ENCODE data around the gene HMGXB3. TPM values are rescaled to one million over a fixed set of nuclear protein-coding genes. Genes with fewer than 3 reads are reported as not detected.

HMGXB3 gene
- total RNA-seq, 2 experiments from 2014 or later, result 35.1 to 44.0 TPM

DNA sequence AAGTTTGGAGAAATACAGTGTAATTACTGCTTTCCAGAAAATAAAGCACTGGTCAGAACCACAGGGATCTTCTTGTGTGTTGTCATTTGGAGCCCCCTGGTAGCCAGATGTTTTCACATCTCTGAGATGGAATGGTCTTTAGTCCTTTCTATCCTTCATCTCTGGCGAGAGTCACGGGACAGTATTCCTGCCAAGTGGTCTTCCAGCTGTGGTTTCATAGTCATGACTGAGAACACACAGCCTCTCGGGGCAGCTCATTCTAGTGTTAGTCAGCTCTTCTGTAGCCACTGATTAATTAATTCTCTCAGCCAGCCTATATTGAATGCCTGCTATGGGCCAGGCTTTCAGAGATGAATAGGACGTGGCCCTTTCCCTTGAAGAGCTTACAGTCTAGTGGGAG is 34.1 kb downstream of the HMGXB3 start:
- no peak for DNase-seq (ENCODE audit: low spot score)
- H3K27ac ChIP-seq (ENCODE audit: low read depth, low read length, poor library complexity, severe bottlenecking), result no peak overlapping the region
- H3K9me3 ChIP-seq (ENCODE audit: low read length), result no peaks in the 10 kb centered on the region
- H3K79me2 ChIP-seq (ENCODE audit: insufficient read depth, low read depth, low read length), result no peaks in the 10 kb centered on the region
- no peak overlapping the region for H2AFZ ChIP-seq (ENCODE audit: low read length)
- no peak for TF ChIP-seq EZH2phosphoT487 (IDR thresholded peaks at IDR 0.05; ENCODE audit: borderline replicate concordance, low read depth, low read length)
- TF ChIP-seq, protein P1, sequence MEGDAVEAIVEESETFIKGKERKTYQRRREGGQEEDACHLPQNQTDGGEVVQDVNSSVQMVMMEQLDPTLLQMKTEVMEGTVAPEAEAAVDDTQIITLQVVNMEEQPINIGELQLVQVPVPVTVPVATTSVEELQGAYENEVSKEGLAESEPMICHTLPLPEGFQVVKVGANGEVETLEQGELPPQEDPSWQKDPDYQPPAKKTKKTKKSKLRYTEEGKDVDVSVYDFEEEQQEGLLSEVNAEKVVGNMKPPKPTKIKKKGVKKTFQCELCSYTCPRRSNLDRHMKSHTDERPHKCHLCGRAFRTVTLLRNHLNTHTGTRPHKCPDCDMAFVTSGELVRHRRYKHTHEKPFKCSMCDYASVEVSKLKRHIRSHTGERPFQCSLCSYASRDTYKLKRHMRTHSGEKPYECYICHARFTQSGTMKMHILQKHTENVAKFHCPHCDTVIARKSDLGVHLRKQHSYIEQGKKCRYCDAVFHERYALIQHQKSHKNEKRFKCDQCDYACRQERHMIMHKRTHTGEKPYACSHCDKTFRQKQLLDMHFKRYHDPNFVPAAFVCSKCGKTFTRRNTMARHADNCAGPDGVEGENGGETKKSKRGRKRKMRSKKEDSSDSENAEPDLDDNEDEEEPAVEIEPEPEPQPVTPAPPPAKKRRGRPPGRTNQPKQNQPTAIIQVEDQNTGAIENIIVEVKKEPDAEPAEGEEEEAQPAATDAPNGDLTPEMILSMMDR (conservative IDR thresholded peaks at IDR 0.05; ENCODE audit: low read length), result no peak
- ChIA-PET CTCF (ENCODE audit: unreplicated experiment) (no interaction called here), POLR2A (interaction anchor here (0.6 to 2.9 kb wide), 6 partner anchors 11 to 30 kb away, joined by 3 to 6 read pairs (median 3); no protein-coding TSS in a partner anchor)
- BruUV-seq (replicated peaks), result no TSS peak
- H3K36me3 ChIP-seq (ENCODE audit: insufficient read depth, low read length), result peaks cover 97% of the 10 kb centered on the region
- 0 out of 2 replicates have a peak overlapping the region, but pooled peaks have one; percentile 8 for H3K4me2 ChIP-seq (ENCODE audit: low read length)
- no peaks in the 10 kb centered on the region; the same call in 1 of the 2 replicates for H4K20me1 ChIP-seq (ENCODE audit: insufficient read depth, low read length)
- peaks cover 18% of the 10 kb centered on the region for H3K4me1 ChIP-seq (ENCODE audit: insufficient read depth, low read length, poor library complexity, severe bottlenecking)
- H3K9me2 ChIP-seq (ENCODE audit: insufficient read depth, low read length), result no peaks in the 10 kb centered on the region
- H3K4me3 ChIP-seq (ENCODE audit: low read depth, low read length, poor library complexity, severe bottlenecking), result no peak overlapping the region
- intact Hi-C loops (cut with micrococcal nuclease; ENCODE audit: unreplicated experiment), result no loop called here

- Histone ChIP-seq H3K9me3 (ENCODE audit: low read length) (no peaks in the 10 kb centered on the region), H4K20me1 (ENCODE audit: insufficient read depth, low read length) (no peaks in the 10 kb centered on the region; the same call in 1 of the 2 replicates), H3K4me3 (ENCODE audit: low read depth, low read length, poor library complexity, severe bottlenecking) (no peak overlapping the region), H3K36me3 (ENCODE audit: insufficient read depth, low read length) (peaks cover 98% of the 10 kb centered on the region), H3K4me2 (ENCODE audit: low read length) (peak overlapping the region; percentile 15), H2AFZ (ENCODE audit: low read length) (no peak overlapping the region), H3K27ac (ENCODE audit: low read depth, low read length, poor library complexity, severe bottlenecking) (peak overlapping the region; percentile 39), H3K4me1 (ENCODE audit: insufficient read depth, low read length, poor library complexity, severe bottlenecking) (peaks cover 18% of the 10 kb centered on the region), H3K79me2 (ENCODE audit: insufficient read depth, low read depth, low read length) (no peaks in the 10 kb centered on the region), H3K9me2 (ENCODE audit: insufficient read depth, low read length) (no peaks in the 10 kb centered on the region)
- ChIA-PET CTCF (ENCODE audit: unreplicated experiment) (no interaction called here), POLR2A (interaction anchor here (0.6 to 2.9 kb wide), 5 partner anchors 10 to 31 kb away, joined by 3 to 6 read pairs (median 3); no protein-coding TSS in a partner anchor)
- intact Hi-C loops (cut with micrococcal nuclease; ENCODE audit: unreplicated experiment), result no loop called here
- peak; percentile 72 for DNase-seq (ENCODE audit: low spot score)
- BruUV-seq (replicated peaks), result no TSS peak
- TF ChIP-seq, protein P1 (conservative IDR thresholded peaks at IDR 0.05; ENCODE audit: low read length), result no peak
- TF ChIP-seq EZH2phosphoT487 (IDR thresholded peaks at IDR 0.05; ENCODE audit: borderline replicate concordance, low read depth, low read length), result no peak
Observed at GRCh38 chr5:150035139-150035895, 34.8 kb downstream of the HMGXB3 start.

DNA sequence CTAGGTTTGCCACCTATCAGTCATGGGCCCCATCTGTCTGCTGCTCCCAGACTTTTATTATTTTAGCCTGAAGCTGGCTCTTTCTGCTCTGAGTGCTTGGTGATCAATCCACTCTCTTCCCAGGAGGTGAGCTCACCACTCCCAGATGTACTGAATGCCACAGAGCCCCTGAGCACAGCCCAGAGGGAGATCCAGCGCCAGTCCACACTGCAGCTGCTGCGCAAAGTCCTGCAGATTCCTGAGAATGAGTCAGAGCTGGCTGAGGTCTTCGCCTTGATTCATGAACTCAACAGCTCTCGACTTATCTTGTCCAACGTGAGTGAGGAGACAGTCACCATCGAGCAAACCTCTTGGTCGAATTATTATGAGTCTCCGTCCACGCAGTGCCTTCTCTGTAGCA is 36.0 kb downstream of the HMGXB3 start:
- no peak for DNase-seq (ENCODE audit: low spot score)

More for the DNA sequence above, 36.0 kb downstream of the HMGXB3 start:
- H3K4me1 ChIP-seq (ENCODE audit: insufficient read depth, low read length, poor library complexity, severe bottlenecking), result peaks cover 18% of the 10 kb centered on the region
- peaks cover 98% of the 10 kb centered on the region for H3K36me3 ChIP-seq (ENCODE audit: insufficient read depth, low read length)
- H3K4me3 ChIP-seq (ENCODE audit: low read depth, low read length, poor library complexity, severe bottlenecking), result no peak overlapping the region
- H2AFZ ChIP-seq (ENCODE audit: low read length), result no peak overlapping the region
- no peaks in the 10 kb centered on the region for H3K9me3 ChIP-seq (ENCODE audit: low read length)
- no peak overlapping the region for H3K4me2 ChIP-seq (ENCODE audit: low read length)
- ChIA-PET POLR2A (interaction anchor here (0.6 to 2.9 kb wide), 3 partner anchors 9 to 529 kb away, joined by 3 to 6 read pairs (median 3); no protein-coding TSS in a partner anchor), CTCF (ENCODE audit: unreplicated experiment) (no interaction called here)
- no peaks in the 10 kb centered on the region for H3K79me2 ChIP-seq (ENCODE audit: insufficient read depth, low read depth, low read length)
- H4K20me1 ChIP-seq (ENCODE audit: insufficient read depth, low read length), result no peaks in the 10 kb centered on the region; the same call in 1 of the 2 replicates
- H3K27ac ChIP-seq (ENCODE audit: low read depth, low read length, poor library complexity, severe bottlenecking), result peak overlapping the region; percentile 39
- intact Hi-C loops (cut with micrococcal nuclease; ENCODE audit: unreplicated experiment), result no loop called here
- no peaks in the 10 kb centered on the region for H3K9me2 ChIP-seq (ENCODE audit: insufficient read depth, low read length)
- no TSS peak for BruUV-seq (replicated peaks)
- no peak for TF ChIP-seq EZH2phosphoT487 (IDR thresholded peaks at IDR 0.05; ENCODE audit: borderline replicate concordance, low read depth, low read length)
- TF ChIP-seq, protein P1 (conservative IDR thresholded peaks at IDR 0.05; ENCODE audit: low read length), result no peak
